GM23338 (cell line): ENCODE data around the gene ARL6IP5. TPM values are rescaled to one million over a fixed set of nuclear protein-coding genes. Genes with fewer than 3 reads are reported as not detected.

Experiments
- ATAC-seq: fragments of 200-7000 bp; cut with Tn5 transposase; 3 replicates; pipeline ENCODE4 v1.9.1; 2020
- DNase-seq: peaks from one replicate; pipeline ENCODE4 v3.0.0-alpha.2; 2015; ENCODE audit warnings: low spot score
- H2AFZ ChIP-seq: fragments of 200-600 bp; sonication (generic); 2 replicates; pipeline ENCODE4 v1.8.0; 2016; ENCODE audit warnings: antibody characterized with exemption, mild to moderate bottlenecking, moderate library complexity
- H3F3A ChIP-seq: fragments of 200-600 bp; sonication (generic); replicated peaks from 2 replicates; pipeline ENCODE4 v1.8.0; 2017; ENCODE audit warnings: antibody characterized with exemption, mixed run types, low read depth
- H3K27ac ChIP-seq: fragments of 200-600 bp; sonication (generic); 2 replicates; pipeline ENCODE4 v1.6.1; 2016; ENCODE audit warnings: low read depth
- H3K27me3 ChIP-seq: fragments of 200-600 bp; sonication (generic); 2 replicates; pipeline ENCODE4 v1.8.0; 2016; ENCODE audit warnings: mild to moderate bottlenecking, mixed run types, moderate library complexity; ENCODE audit not compliant: insufficient read depth
- H3K36me3 ChIP-seq: fragments of 200-600 bp; sonication (generic); 2 replicates; pipeline ENCODE4 v1.8.0; 2016; ENCODE audit warnings: mild to moderate bottlenecking; ENCODE audit not compliant: insufficient read depth
- H3K4me1 ChIP-seq: fragments of 200-600 bp; sonication (generic); 2 replicates; pipeline ENCODE4 v1.8.0; 2016; ENCODE audit warnings: mild to moderate bottlenecking, moderate library complexity; ENCODE audit not compliant: insufficient read depth
- H3K4me2 ChIP-seq: fragments of 200-600 bp; sonication (generic); 2 replicates; pipeline ENCODE4 v1.7.1; 2017; ENCODE audit warnings: mixed run types
- H3K4me3 ChIP-seq: fragments of 200-600 bp; sonication (generic); 2 replicates; pipeline ENCODE4 v1.6.1; 2016; ENCODE audit warnings: mixed run types
- H3K79me2 ChIP-seq: fragments of 200-600 bp; sonication (generic); replicated peaks from 2 replicates; pipeline ENCODE4 v1.8.0; 2017; ENCODE audit warnings: mild to moderate bottlenecking; ENCODE audit not compliant: insufficient read depth
- H3K9me2 ChIP-seq: fragments of 200-600 bp; sonication (generic); 2 replicates; pipeline ENCODE4 v1.8.0; 2017; ENCODE audit not compliant: insufficient read depth
- H4K20me1 ChIP-seq: fragments of 200-600 bp; sonication (generic); replicated peaks from 2 replicates; pipeline ENCODE4 v1.8.0; 2017; ENCODE audit warnings: mild to moderate bottlenecking; ENCODE audit not compliant: insufficient read depth
- H3K27ac Mint-ChIP-seq: 2 replicates; pipeline ENCODE4 v1.8.0; 2020; ENCODE audit warnings: inconsistent platforms, mild to moderate bottlenecking, moderate library complexity, mixed read lengths
- H3K27me3 Mint-ChIP-seq: 3 replicates; pipeline ENCODE4 v1.8.0; 2022; ENCODE audit warnings: low read depth, mild to moderate bottlenecking, moderate library complexity, mixed read lengths, inconsistent platforms; ENCODE audit not compliant: insufficient read depth, poor library complexity
- H3K36me3 Mint-ChIP-seq: 3 replicates; pipeline ENCODE4 v1.8.0; 2021; ENCODE audit warnings: low read depth, mild to moderate bottlenecking, inconsistent platforms, moderate library complexity, mixed read lengths
- H3K4me1 Mint-ChIP-seq: 3 replicates; pipeline ENCODE4 v1.8.0; 2020; ENCODE audit warnings: mild to moderate bottlenecking, inconsistent platforms, mixed read lengths
- H3K4me3 Mint-ChIP-seq: 3 replicates; pipeline ENCODE4 v1.8.0; 2021; ENCODE audit warnings: moderate library complexity, mild to moderate bottlenecking, inconsistent platforms, mixed read lengths
- H3K9me3 Mint-ChIP-seq: 3 replicates; pipeline ENCODE4 v1.8.0; 2020; ENCODE audit warnings: moderate library complexity, mild to moderate bottlenecking, inconsistent platforms, mixed read lengths
- EZH2 ChIP-seq: fragments of 200-600 bp; sonication (generic); IDR thresholded peaks from one replicate; pipeline ENCODE4 v1.8.0; 2017; ENCODE audit warnings: antibody characterized with exemption, mild to moderate bottlenecking, low read depth; ENCODE audit not compliant: unreplicated experiment
- EZH2phosphoT487 ChIP-seq: fragments of 200-600 bp; sonication (generic); IDR thresholded peaks from one replicate; pipeline ENCODE4 v1.8.1; 2018; ENCODE audit warnings: antibody characterized with exemption; ENCODE audit not compliant: unreplicated experiment
- JUNB ChIP-seq: IDR thresholded peaks from one replicate; pipeline ENCODE4 v1.6.1; 2016; ENCODE audit warnings: antibody characterized with exemption; ENCODE audit not compliant: unreplicated experiment
- NANOG ChIP-seq: IDR thresholded peaks from 2 replicates; pipeline ENCODE4 v1.6.1; 2016; ENCODE audit warnings: antibody characterized with exemption, borderline replicate concordance
- POLR2AphosphoS5 ChIP-seq: IDR thresholded peaks from 2 replicates; pipeline ENCODE4 v1.6.1; 2016; ENCODE audit warnings: antibody characterized with exemption, low read depth
- STAT1 ChIP-seq: IDR thresholded peaks from one replicate; pipeline ENCODE4 v1.6.1; 2016; ENCODE audit warnings: antibody characterized with exemption; ENCODE audit not compliant: unreplicated experiment
- ZNF114 ChIP-seq: fragments of 250-450 bp; sonication (Bioruptor Pico); IDR thresholded peaks from 2 replicates; pipeline ENCODE4 v1.5.0; 2020; ENCODE audit warnings: mild to moderate bottlenecking, moderate library complexity
- polyA plus RNA-seq: library from polyadenylated mRNA; unstranded; fragments of >200 nt; fragmentation: Nextera tagmentation; extraction: Ambion mirVana; gene quantifications from 2 replicates; pipeline ENCODE4 v1.2.1, GENCODE V29; 2016
- total RNA-seq: library from RNA; depleted of rRNA; stranded (reverse); fragments of >200 nt; shearing (Covaris generic); gene quantifications from 2 replicates; pipeline ENCODE4 v1.2.3, GENCODE V29; 2014
- TF ChIP-seq, protein P1 (sequence below): IDR thresholded peaks from one replicate; pipeline ENCODE4 v1.6.1; 2018; ENCODE audit warnings: antibody characterized with exemption; ENCODE audit not compliant: unreplicated experiment
- TF ChIP-seq, protein P2 (sequence below): IDR thresholded peaks from 2 replicates; pipeline ENCODE4 v1.6.1; 2016; ENCODE audit warnings: antibody characterized with exemption

ARL6IP5 gene
- total and polyA plus RNA-seq, 2 experiments from 2014 or later, result 28.8 to 39.8 TPM

DNA sequence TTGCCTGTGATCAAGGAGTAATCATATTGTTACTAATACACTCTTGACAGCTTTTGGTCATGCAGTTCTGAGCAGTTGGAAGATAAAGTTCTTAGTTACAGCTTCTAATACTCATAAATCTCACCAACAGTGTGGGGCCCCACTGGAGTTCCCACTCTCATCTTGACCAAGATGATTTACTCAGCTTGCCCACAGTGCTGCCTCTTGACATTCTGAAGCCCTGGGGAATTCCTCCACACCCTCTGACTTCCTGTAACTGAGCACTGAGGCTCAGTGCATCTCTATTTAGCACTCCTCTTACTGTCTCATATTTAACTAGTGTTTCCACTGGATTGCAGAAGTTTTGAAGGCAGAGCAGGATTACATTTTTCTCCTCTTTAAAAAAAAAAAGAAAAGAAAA, 1.9 kb upstream of the ARL6IP5 start (continued):
- TF ChIP-seq, protein P1, sequence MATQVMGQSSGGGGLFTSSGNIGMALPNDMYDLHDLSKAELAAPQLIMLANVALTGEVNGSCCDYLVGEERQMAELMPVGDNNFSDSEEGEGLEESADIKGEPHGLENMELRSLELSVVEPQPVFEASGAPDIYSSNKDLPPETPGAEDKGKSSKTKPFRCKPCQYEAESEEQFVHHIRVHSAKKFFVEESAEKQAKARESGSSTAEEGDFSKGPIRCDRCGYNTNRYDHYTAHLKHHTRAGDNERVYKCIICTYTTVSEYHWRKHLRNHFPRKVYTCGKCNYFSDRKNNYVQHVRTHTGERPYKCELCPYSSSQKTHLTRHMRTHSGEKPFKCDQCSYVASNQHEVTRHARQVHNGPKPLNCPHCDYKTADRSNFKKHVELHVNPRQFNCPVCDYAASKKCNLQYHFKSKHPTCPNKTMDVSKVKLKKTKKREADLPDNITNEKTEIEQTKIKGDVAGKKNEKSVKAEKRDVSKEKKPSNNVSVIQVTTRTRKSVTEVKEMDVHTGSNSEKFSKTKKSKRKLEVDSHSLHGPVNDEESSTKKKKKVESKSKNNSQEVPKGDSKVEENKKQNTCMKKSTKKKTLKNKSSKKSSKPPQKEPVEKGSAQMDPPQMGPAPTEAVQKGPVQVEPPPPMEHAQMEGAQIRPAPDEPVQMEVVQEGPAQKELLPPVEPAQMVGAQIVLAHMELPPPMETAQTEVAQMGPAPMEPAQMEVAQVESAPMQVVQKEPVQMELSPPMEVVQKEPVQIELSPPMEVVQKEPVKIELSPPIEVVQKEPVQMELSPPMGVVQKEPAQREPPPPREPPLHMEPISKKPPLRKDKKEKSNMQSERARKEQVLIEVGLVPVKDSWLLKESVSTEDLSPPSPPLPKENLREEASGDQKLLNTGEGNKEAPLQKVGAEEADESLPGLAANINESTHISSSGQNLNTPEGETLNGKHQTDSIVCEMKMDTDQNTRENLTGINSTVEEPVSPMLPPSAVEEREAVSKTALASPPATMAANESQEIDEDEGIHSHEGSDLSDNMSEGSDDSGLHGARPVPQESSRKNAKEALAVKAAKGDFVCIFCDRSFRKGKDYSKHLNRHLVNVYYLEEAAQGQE, result no peak
- TF ChIP-seq, protein P2, sequence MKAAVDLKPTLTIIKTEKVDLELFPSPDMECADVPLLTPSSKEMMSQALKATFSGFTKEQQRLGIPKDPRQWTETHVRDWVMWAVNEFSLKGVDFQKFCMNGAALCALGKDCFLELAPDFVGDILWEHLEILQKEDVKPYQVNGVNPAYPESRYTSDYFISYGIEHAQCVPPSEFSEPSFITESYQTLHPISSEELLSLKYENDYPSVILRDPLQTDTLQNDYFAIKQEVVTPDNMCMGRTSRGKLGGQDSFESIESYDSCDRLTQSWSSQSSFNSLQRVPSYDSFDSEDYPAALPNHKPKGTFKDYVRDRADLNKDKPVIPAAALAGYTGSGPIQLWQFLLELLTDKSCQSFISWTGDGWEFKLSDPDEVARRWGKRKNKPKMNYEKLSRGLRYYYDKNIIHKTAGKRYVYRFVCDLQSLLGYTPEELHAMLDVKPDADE, result no peak
- TF ChIP-seq EZH2phosphoT487 (no peak), POLR2AphosphoS5 (no peak)

DNA sequence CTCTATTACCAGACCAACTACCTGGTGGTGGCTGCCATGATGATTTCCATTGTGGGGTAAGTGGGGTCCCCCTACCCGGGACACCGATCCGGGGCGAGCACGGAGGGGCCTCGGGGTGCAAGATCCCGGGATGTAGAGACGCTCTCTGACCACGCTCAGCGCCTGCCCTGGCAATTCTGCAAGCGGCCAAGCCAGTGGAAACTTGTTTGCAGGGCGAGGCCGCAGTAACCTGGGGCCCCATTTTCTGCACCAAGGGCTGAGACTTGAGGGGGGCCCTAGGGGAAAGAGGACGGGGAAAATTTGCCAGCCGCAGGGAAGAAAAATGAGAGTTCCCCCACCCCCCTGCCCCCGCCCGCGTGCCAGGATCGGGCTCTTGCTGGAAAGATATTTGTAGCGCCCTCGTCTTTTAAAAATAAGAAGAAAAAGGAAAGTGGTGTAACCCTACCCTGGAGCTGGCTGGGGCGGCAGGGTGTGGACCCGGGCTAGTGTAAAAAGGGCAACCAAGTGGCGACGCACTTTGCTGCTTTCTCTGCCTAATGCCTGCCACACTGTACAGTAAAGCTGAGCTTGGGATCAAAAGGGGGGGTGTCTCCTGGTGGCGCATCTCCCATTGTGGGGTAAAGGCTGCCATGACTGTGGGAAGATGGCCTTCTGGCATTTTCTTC, 563 bp downstream of the ARL6IP5 start:
- H3K4me1 ChIP-seq, result peaks cover 44% of the 10 kb centered on the region
- Mint-ChIP-seq H3K4me1 (peaks cover 53% of the 10 kb centered on the region), H3K36me3 (no peaks in the 10 kb centered on the region; the same call in 2 of the 3 replicates), H3K27me3 (no peaks in the 10 kb centered on the region), H3K9me3 (no peaks in the 10 kb centered on the region), H3K4me3 (peak overlapping the region; percentile 95), H3K27ac (no peak overlapping the region)
- peak overlapping the region; percentile 84 for H3K4me2 ChIP-seq
- H3K4me3 ChIP-seq, result peak overlapping the region; percentile 81
- TF ChIP-seq JUNB (no peak), EZH2 (no peak), ZNF114 (CRISPR knock-in tag) (no peak), EZH2phosphoT487 (no peak), STAT1 (no peak), NANOG (no peak)
- TF ChIP-seq, protein P2, result no peak
- TF ChIP-seq, protein P1, result no peak
- peak overlapping the region; percentile 95 for H2AFZ ChIP-seq
- no peaks in the 10 kb centered on the region for H3K36me3 ChIP-seq
- H3K9me2 ChIP-seq, result no peaks in the 10 kb centered on the region
- H4K20me1 ChIP-seq, result no peaks in the 10 kb centered on the region
- no peak overlapping the region for H3K27ac ChIP-seq
- 0 out of 2 replicates have a peak, but pooled peaks cover 13% of the 10 kb centered on the region for H3K79me2 ChIP-seq
- no peak for DNase-seq
- H3K27me3 ChIP-seq, result no peaks in the 10 kb centered on the region
- peak; percentile 50 for ATAC-seq
- no peaks in the 10 kb centered on the region for H3F3A ChIP-seq
